ENCODE measurements around the gene MORN5. TPM values are rescaled to one million over a fixed set of nuclear protein-coding genes. Genes with fewer than 3 reads are reported as not detected.
A peak's percentile ranks its signal among the peaks of the same experiment; 100 is the strongest.

The MORN5 gene
- total RNA-seq, 1 donor from 2014 or later: not detected

- DNase-seq (ENCODE audit: extremely low spot score, unreplicated experiment): no peak
- TF ChIP-seq CTCF (IDR thresholded peaks at IDR 0.05): no peak
- Mint-ChIP-seq H3K27me3 (ENCODE audit: unreplicated experiment) (peaks cover 14% of the 10 kb centered on the region), H3K4me1 (ENCODE audit: unreplicated experiment) (peaks cover 14% of the 10 kb centered on the region), H3K27ac (ENCODE audit: unreplicated experiment) (no peak overlapping the region), H3K9me3 (ENCODE audit: unreplicated experiment) (no peaks in the 10 kb centered on the region), H3K36me3 (ENCODE audit: unreplicated experiment) (no peaks in the 10 kb centered on the region), H3K4me3 (ENCODE audit: unreplicated experiment) (no peak overlapping the region)
Measured at GRCh38 chr9:122128007-122128968, 31.4 kb upstream of the MORN5 start.

GRCh38 chr9:122128969-122129343 is 30.8 kb upstream of the MORN5 start:
- peaks cover 14% of the 10 kb centered on the region for H3K4me1 Mint-ChIP-seq (ENCODE audit: unreplicated experiment)
- H3K4me3 Mint-ChIP-seq (ENCODE audit: unreplicated experiment): no peak overlapping the region
- no peaks in the 10 kb centered on the region for H3K9me3 Mint-ChIP-seq (ENCODE audit: unreplicated experiment)
- DNase-seq (ENCODE audit: extremely low spot score, unreplicated experiment): no peak
- H3K27ac Mint-ChIP-seq (ENCODE audit: unreplicated experiment): no peak overlapping the region
- TF ChIP-seq CTCF (IDR thresholded peaks at IDR 0.05): no peak
- H3K36me3 Mint-ChIP-seq (ENCODE audit: unreplicated experiment): no peaks in the 10 kb centered on the region
- H3K27me3 Mint-ChIP-seq (ENCODE audit: unreplicated experiment): peaks cover 11% of the 10 kb centered on the region

- H3K4me1 Mint-ChIP-seq (ENCODE audit: unreplicated experiment): peaks cover 18% of the 10 kb centered on the region
- H3K4me3 Mint-ChIP-seq (ENCODE audit: unreplicated experiment): no peak overlapping the region
- H3K27me3 Mint-ChIP-seq (ENCODE audit: unreplicated experiment): peaks cover 6% of the 10 kb centered on the region
- no peak for DNase-seq (ENCODE audit: extremely low spot score, unreplicated experiment)
- H3K9me3 Mint-ChIP-seq (ENCODE audit: unreplicated experiment): no peaks in the 10 kb centered on the region
- no peaks in the 10 kb centered on the region for H3K36me3 Mint-ChIP-seq (ENCODE audit: unreplicated experiment)
- H3K27ac Mint-ChIP-seq (ENCODE audit: unreplicated experiment): no peak overlapping the region
- no peak for TF ChIP-seq CTCF (IDR thresholded peaks at IDR 0.05)
Measured at GRCh38 chr9:122129969-122130368, 29.7 kb upstream of the MORN5 start.

GRCh38 chr9:122130837-122131236 is 28.9 kb upstream of the MORN5 start:
- TF ChIP-seq CTCF (IDR thresholded peaks at IDR 0.05): no peak

GRCh38 chr9:122131401-122132001 is 28.2 kb upstream of the MORN5 start:
- no peak overlapping the region for H3K4me3 Mint-ChIP-seq (ENCODE audit: unreplicated experiment)
- no peak for TF ChIP-seq CTCF (IDR thresholded peaks at IDR 0.05)
- peak; percentile 81 for DNase-seq (ENCODE audit: extremely low spot score, unreplicated experiment)
- no peaks in the 10 kb centered on the region for H3K9me3 Mint-ChIP-seq (ENCODE audit: unreplicated experiment)
- peaks cover 11% of the 10 kb centered on the region for H3K4me1 Mint-ChIP-seq (ENCODE audit: unreplicated experiment)
- H3K36me3 Mint-ChIP-seq (ENCODE audit: unreplicated experiment): no peaks in the 10 kb centered on the region
- H3K27me3 Mint-ChIP-seq (ENCODE audit: unreplicated experiment): peaks cover 6% of the 10 kb centered on the region
- H3K27ac Mint-ChIP-seq (ENCODE audit: unreplicated experiment): no peak overlapping the region

More at GRCh38 chr9:122130837-122131236, 28.9 kb upstream of the MORN5 start:
- Mint-ChIP-seq H3K9me3 (ENCODE audit: unreplicated experiment) (no peaks in the 10 kb centered on the region), H3K4me3 (ENCODE audit: unreplicated experiment) (no peak overlapping the region), H3K4me1 (ENCODE audit: unreplicated experiment) (peaks cover 18% of the 10 kb centered on the region), H3K27me3 (ENCODE audit: unreplicated experiment) (peaks cover 6% of the 10 kb centered on the region), H3K36me3 (ENCODE audit: unreplicated experiment) (no peaks in the 10 kb centered on the region), H3K27ac (ENCODE audit: unreplicated experiment) (no peak overlapping the region)
- DNase-seq (ENCODE audit: extremely low spot score, unreplicated experiment): no peak

Data from osteocyte (in vitro differentiated cells).